ENCODE results near the gene CA10.

The CA10 gene

DNA sequence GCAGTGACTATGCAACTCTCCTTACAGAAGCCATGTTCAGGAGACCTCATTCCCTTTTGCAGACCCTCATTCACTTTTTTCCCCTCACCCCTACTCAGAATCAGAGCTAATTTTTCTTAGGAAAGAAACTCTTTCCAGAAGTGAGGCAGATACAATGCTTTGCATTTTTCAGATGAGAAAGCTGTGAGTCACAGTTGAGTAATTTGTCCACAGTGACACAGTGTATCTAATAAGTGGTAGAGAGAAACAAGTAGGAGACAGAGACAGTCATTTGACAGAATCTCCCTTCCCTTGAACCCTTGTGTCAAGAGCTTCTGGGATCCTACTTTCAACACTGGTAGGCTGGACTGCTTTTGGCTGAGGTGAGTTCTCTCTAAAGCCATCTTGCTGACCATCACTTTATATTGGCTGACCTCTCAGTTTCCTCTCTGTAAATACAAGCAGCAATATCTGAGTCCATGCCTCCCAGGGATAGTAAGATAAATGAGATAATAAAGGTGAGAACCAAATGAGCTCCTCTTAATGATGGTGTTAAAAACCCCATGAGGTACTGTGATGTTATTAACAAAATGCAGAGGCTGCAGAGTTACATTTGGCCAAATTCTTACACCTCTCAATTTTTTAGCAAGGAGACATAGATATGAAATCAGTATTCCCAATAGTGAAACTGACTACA lies 130.8 kb downstream of the CA10 start:
- TF ChIP-seq, protein P1, sequence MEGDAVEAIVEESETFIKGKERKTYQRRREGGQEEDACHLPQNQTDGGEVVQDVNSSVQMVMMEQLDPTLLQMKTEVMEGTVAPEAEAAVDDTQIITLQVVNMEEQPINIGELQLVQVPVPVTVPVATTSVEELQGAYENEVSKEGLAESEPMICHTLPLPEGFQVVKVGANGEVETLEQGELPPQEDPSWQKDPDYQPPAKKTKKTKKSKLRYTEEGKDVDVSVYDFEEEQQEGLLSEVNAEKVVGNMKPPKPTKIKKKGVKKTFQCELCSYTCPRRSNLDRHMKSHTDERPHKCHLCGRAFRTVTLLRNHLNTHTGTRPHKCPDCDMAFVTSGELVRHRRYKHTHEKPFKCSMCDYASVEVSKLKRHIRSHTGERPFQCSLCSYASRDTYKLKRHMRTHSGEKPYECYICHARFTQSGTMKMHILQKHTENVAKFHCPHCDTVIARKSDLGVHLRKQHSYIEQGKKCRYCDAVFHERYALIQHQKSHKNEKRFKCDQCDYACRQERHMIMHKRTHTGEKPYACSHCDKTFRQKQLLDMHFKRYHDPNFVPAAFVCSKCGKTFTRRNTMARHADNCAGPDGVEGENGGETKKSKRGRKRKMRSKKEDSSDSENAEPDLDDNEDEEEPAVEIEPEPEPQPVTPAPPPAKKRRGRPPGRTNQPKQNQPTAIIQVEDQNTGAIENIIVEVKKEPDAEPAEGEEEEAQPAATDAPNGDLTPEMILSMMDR (IDR thresholded peaks at IDR 0.05; ENCODE audit: low read depth, low read length), result no peak
- H3K4me3 ChIP-seq (ENCODE audit: low read depth, low read length), result no peak overlapping the region
- H3K36me3 ChIP-seq, result no peaks in the 10 kb centered on the region
- DNase-seq, result no peak
- H3K27ac ChIP-seq, result no peak overlapping the region
- H3K9me3 ChIP-seq (ENCODE audit: severe bottlenecking), result no peaks in the 10 kb centered on the region
- no peaks in the 10 kb centered on the region for H3K27me3 ChIP-seq (ENCODE audit: insufficient read depth, low read depth, severe bottlenecking)

DNA sequence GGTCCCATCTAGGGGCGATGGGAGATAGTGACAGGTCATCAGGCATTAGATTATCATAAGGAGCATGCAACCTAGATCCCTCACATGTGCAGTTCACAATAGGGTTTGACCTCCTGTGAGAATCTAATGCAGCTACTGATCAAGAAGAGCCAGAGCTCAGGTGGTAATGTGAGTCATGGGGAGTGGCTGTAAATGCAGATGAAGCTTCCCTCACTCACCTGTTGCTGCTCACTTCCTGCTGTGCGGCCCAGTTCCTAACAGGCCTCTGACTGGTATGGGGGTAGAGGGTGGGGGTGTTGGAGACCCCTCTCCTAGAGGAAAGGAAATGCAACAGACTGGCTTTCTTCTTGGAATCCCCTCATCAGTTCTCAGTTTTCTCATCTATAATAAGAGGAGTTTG lies 131.4 kb downstream of the CA10 start:
- no peaks in the 10 kb centered on the region for H3K36me3 ChIP-seq
- no peak overlapping the region for H3K4me3 ChIP-seq (ENCODE audit: low read depth, low read length)

DNA sequence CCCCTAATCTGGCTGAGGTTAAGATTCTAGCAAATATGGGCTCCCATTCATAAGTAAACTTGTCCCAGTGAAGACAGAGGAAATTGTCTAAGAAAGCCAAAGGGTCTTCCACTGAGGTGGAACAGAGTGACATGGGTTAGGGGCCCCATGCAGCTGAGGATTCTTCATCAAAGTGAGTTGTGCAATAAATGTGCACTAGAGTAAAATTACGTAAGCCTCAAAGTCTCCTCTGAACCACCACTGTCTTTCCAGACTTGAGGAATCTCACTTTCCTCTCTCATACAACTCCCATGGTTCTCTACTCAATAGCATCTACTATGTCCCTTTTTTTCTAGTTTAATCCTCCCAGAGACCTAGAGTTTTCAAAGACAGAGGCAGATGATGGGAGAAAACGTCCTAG lies 132.4 kb downstream of the CA10 start:
- H3K27ac ChIP-seq, result no peak overlapping the region
- DNase-seq, result no peak
- H3K27me3 ChIP-seq (ENCODE audit: insufficient read depth, low read depth, severe bottlenecking), result no peaks in the 10 kb centered on the region
- TF ChIP-seq, protein P1 (IDR thresholded peaks at IDR 0.05; ENCODE audit: low read depth, low read length), result no peak
- no peaks in the 10 kb centered on the region for H3K36me3 ChIP-seq
- no peak overlapping the region for H3K4me3 ChIP-seq (ENCODE audit: low read depth, low read length)
- no peaks in the 10 kb centered on the region for H3K9me3 ChIP-seq (ENCODE audit: severe bottlenecking)

More for the DNA sequence above, 131.4 kb downstream of the CA10 start:
- H3K27ac ChIP-seq, result no peak overlapping the region
- H3K9me3 ChIP-seq (ENCODE audit: severe bottlenecking), result no peaks in the 10 kb centered on the region
- H3K27me3 ChIP-seq (ENCODE audit: insufficient read depth, low read depth, severe bottlenecking), result no peaks in the 10 kb centered on the region
- TF ChIP-seq, protein P1 (IDR thresholded peaks at IDR 0.05; ENCODE audit: low read depth, low read length), result no peak
- no peak for DNase-seq

DNA sequence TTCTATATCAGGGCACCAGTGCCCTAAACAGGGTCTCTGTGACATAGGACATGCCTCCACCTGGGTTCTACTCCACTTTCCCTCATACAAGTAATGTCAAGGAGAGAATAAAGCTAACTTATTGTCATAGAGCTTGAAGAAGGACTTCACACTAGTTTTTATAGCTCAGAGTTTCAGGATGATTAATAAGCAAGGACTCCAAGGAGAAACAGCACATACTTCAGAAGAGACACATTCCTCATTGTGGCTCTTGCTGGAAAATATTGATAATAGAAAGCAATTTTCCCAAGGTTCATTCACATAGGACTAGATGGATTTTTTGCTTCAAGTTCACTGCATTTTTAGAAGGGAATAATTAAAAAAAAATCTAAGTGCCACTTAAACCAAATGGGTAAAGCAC lies 133.3 kb downstream of the CA10 start:
- Histone ChIP-seq H3K9me3 (ENCODE audit: severe bottlenecking) (no peaks in the 10 kb centered on the region), H3K27me3 (ENCODE audit: insufficient read depth, low read depth, severe bottlenecking) (no peaks in the 10 kb centered on the region), H3K27ac (no peak overlapping the region), H3K36me3 (no peaks in the 10 kb centered on the region), H3K4me3 (ENCODE audit: low read depth, low read length) (no peak overlapping the region)
- TF ChIP-seq, protein P1 (IDR thresholded peaks at IDR 0.05; ENCODE audit: low read depth, low read length), result no peak
- no peak for DNase-seq

DNA sequence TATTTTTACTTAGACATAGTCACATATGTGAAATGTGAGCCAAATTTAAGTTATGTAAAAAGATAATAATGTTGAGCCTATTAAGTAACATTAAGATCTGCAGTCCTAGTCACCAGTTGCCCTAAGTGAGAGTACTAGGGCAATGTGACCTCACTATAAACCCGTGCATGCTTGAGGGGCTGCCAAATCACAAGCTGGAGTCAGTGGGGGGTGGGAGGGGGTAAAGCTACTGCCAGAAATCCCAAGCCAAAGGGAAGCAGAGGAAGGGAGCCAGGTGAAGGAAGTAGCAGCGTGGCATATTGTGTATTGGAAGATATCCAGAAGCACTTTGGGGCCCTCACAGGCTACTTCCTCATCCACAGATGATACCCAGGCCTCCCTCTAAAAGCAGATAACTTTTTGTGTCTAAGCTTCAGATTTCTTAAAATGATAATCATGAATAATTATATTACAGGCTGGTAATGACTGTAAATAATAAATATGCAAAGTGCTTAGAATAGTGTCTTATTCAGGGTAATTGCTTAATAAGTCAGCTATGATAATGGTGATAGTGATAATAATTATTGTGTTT lies 134.1 kb downstream of the CA10 start:
- DNase-seq, result peak; percentile 72
- TF ChIP-seq, protein P1 (IDR thresholded peaks at IDR 0.05; ENCODE audit: low read depth, low read length), result no peak
- no peak overlapping the region for H3K4me3 ChIP-seq (ENCODE audit: low read depth, low read length)
- H3K27me3 ChIP-seq (ENCODE audit: insufficient read depth, low read depth, severe bottlenecking), result no peaks in the 10 kb centered on the region
- H3K27ac ChIP-seq, result no peak overlapping the region
- H3K9me3 ChIP-seq (ENCODE audit: severe bottlenecking), result no peaks in the 10 kb centered on the region
- H3K36me3 ChIP-seq, result no peaks in the 10 kb centered on the region

DNA sequence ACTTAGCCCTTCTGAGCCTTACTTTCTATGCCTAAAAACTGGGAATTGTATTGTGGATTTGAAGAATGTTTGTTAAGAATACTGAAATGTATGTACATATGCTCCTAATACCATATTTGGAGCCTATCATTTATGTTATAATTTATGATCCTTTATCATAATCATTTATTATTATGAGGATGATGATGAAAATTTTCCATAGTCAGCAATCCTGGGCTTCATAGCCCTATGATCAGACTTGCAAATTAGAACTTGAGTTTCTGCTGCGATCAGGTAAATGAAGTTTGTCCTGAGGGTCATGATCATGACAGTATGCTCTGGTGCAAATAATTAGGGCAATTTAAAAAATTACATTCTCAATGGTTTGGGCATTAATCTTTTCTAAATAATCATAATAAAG lies 147.4 kb downstream of the CA10 start:
- DNase-seq, result no peak
- TF ChIP-seq, protein P1 (IDR thresholded peaks at IDR 0.05; ENCODE audit: low read depth, low read length), result no peak
- Histone ChIP-seq H3K9me3 (ENCODE audit: severe bottlenecking) (peaks cover 4% of the 10 kb centered on the region), H3K27ac (no peak overlapping the region), H3K27me3 (ENCODE audit: insufficient read depth, low read depth, severe bottlenecking) (no peaks in the 10 kb centered on the region), H3K36me3 (no peaks in the 10 kb centered on the region), H3K4me3 (ENCODE audit: low read depth, low read length) (no peak overlapping the region)

Measured in WERI-Rb-1 (cell line).